ENCODE data around the gene ARFGAP1. TPM values are rescaled to one million over a fixed set of nuclear protein-coding genes. Genes with fewer than 3 reads are reported as not detected.

ARFGAP1 gene
- total RNA-seq, 1 experiment from 2014 or later = 207 TPM

DNA sequence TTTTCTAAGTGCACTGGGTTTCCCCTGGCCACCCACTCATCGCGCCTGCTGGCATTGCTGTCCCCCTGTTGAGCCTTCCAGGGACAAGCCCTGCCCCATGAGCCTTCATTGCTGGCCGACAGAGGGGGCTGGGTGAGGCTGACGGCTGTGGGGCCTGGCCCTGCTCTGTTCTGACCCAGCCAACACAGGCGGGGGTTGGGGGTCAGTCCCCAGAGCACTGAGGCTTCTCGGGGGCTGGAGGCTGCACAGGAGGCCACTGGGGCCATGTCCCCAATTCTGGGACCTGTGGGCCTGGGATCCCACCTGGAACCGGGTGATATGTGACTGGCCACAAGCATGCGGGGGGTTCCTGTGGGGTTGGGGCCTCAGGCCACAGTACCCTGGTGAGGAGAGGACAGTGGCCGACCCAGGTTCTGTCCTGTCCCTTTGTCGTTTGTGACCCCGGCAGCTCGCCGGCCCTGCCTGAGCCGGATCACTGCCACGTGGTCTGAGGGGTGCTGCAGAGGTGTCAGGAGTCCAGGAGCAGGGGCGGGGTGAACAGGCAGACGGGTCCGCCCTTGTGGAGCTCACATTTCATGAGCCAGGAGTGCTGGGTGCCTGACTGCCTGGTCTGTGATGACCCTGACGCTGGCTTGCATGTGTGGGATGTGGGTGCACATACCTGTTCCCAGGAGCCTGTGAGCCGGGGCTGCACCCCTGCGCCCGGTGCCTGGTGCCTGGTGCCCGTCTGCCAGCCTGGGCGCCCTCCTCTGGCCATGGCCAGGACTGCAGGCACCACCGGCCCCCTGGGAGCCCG lies 18.3 kb downstream of the ARFGAP1 start (continued):
- TF ChIP-seq, protein P1, sequence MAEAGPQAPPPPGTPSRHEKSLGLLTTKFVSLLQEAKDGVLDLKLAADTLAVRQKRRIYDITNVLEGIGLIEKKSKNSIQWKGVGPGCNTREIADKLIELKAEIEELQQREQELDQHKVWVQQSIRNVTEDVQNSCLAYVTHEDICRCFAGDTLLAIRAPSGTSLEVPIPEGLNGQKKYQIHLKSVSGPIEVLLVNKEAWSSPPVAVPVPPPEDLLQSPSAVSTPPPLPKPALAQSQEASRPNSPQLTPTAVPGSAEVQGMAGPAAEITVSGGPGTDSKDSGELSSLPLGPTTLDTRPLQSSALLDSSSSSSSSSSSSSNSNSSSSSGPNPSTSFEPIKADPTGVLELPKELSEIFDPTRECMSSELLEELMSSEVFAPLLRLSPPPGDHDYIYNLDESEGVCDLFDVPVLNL (CRISPR knock-in tag; IDR thresholded peaks at IDR 0.05; ENCODE audit: borderline replicate concordance, low read depth) = no peak
- TF ChIP-seq ZNF138 (CRISPR knock-in tag; conservative IDR thresholded peaks at IDR 0.05) (no peak), ZNF219 (CRISPR knock-in tag; IDR thresholded peaks at IDR 0.05; ENCODE audit: borderline replicate concordance) (no peak), TCF7 (CRISPR knock-in tag; IDR thresholded peaks at IDR 0.05; ENCODE audit: low read depth) (no peak; the same call in 1 of the 2 replicates), ELF4 (CRISPR knock-in tag; IDR thresholded peaks at IDR 0.05; ENCODE audit: low read depth) (no peak), JAZF1 (CRISPR knock-in tag; IDR thresholded peaks at IDR 0.05) (no peak), RORB (CRISPR knock-in tag; IDR thresholded peaks at IDR 0.05) (no peak), CREB1 (CRISPR knock-in tag; IDR thresholded peaks at IDR 0.05) (no peak), FOXK1 (CRISPR knock-in tag; IDR thresholded peaks at IDR 0.05) (no peak), PRRX2 (CRISPR knock-in tag; IDR thresholded peaks at IDR 0.05) (no peak), TEAD1 (CRISPR knock-in tag; IDR thresholded peaks at IDR 0.05) (no peak), EMX1 (CRISPR knock-in tag; IDR thresholded peaks at IDR 0.05) (no peak), TEAD4 (CRISPR knock-in tag; IDR thresholded peaks at IDR 0.05) (no peak), MLX (CRISPR knock-in tag; IDR thresholded peaks at IDR 0.05) (no peak)
- TF ChIP-seq, protein P2, sequence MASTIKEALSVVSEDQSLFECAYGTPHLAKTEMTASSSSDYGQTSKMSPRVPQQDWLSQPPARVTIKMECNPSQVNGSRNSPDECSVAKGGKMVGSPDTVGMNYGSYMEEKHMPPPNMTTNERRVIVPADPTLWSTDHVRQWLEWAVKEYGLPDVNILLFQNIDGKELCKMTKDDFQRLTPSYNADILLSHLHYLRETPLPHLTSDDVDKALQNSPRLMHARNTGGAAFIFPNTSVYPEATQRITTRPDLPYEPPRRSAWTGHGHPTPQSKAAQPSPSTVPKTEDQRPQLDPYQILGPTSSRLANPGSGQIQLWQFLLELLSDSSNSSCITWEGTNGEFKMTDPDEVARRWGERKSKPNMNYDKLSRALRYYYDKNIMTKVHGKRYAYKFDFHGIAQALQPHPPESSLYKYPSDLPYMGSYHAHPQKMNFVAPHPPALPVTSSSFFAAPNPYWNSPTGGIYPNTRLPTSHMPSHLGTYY (CRISPR knock-in tag; IDR thresholded peaks at IDR 0.05) = no peak
- TF ChIP-seq, protein P3, sequence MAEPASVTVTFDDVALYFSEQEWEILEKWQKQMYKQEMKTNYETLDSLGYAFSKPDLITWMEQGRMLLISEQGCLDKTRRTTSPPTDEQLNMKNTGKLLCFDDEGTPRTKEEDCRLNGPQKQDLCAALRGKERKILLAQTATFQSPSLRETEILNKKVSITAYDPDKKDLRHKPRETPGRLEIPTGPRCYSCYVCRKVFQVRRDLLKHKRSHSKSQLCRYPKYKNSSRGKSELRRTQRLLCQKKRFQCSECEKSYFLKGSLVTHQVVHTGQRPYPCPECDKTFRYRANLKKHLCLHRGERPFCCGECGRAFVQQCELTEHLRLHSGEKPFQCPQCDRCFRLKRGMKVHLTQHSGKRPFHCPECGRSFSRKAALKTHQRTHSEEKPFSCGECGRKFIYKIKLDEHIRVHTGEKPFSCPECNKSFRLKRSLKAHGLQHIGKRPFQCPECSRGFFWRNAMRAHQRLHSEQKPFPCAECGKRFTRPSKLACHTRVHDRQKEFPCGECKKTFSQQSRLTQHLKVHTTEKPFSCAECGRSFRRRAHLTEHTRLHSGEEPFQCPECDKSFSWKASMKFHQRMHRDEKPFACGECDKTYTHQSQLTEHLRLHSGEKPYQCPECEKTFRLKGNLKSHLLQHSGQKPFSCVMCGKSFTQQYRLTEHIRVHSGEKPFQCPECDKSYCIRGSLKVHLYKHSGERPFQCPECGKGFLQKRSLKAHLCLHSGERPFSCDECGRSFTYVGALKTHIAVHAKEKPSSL (CRISPR knock-in tag; conservative IDR thresholded peaks at IDR 0.05) = no peak
- TF ChIP-seq, protein P4, sequence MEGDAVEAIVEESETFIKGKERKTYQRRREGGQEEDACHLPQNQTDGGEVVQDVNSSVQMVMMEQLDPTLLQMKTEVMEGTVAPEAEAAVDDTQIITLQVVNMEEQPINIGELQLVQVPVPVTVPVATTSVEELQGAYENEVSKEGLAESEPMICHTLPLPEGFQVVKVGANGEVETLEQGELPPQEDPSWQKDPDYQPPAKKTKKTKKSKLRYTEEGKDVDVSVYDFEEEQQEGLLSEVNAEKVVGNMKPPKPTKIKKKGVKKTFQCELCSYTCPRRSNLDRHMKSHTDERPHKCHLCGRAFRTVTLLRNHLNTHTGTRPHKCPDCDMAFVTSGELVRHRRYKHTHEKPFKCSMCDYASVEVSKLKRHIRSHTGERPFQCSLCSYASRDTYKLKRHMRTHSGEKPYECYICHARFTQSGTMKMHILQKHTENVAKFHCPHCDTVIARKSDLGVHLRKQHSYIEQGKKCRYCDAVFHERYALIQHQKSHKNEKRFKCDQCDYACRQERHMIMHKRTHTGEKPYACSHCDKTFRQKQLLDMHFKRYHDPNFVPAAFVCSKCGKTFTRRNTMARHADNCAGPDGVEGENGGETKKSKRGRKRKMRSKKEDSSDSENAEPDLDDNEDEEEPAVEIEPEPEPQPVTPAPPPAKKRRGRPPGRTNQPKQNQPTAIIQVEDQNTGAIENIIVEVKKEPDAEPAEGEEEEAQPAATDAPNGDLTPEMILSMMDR (IDR thresholded peaks at IDR 0.05) = peak; percentile 94

DNA sequence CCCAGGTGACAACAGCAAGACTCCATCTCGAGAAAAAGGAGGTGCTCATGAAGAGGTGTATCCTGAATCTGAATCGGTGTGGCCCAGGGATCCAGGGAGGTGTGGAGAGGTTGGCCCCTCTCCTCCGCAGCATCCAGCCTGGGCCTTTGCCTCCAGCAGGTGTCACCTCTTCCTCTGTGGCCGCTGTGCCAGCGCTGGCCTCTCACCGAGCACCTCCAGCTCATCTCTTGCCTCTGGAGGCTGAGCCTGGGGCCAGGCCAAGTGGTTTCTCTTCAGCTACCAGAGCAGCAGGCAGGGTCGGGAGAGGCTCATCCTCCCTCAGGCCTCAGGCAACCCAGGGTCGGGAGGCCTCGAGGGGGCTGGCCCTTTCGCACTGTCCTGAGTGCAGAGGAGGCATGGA lies 19.2 kb downstream of the ARFGAP1 start:
- TF ChIP-seq ZNF121 (CRISPR knock-in tag; IDR thresholded peaks at IDR 0.05) = no peak
- peaks cover 8% of the 10 kb centered on the region for H3K27me3 Mint-ChIP-seq (ENCODE audit: low read depth)
- peaks cover 7% of the 10 kb centered on the region; the same call in 1 of the 2 replicates for H3K36me3 Mint-ChIP-seq
- no peak overlapping the region for H3K27ac Mint-ChIP-seq
- no peak for ATAC-seq
- no peak for DNase-seq (ENCODE audit: low spot score)
- H3K4me3 Mint-ChIP-seq = no peak overlapping the region
- H3K4me1 Mint-ChIP-seq = peaks cover 18% of the 10 kb centered on the region
- ChIA-PET POLR2A (interaction anchor here (1.0 kb wide), 2 partner anchors 37 to 312 kb away, joined by 3 read pairs; no protein-coding TSS in a partner anchor), CTCF (interaction anchor here (0.6 to 8.1 kb wide), 15 partner anchors 11 to 205 kb away, joined by 3 to 79 read pairs (median 7); partner anchors contain the start of genes ARFGAP1, BIRC7 and NKAIN4)
- H3K9me3 Mint-ChIP-seq = no peaks in the 10 kb centered on the region
